Activated CD4-positive, CD25-positive, alpha-beta regulatory T cell treated with anti-CD3 and anti-CD28 coated beads, Interleukin-2, amount 50 U/mL, for 24 hours (primary cell): ENCODE data around the gene AANAT.

Experiments used
- ATAC-seq, 2 donors: fragments of 150-1000 bp; cut with Tn5 transposase; one replicate each; pipeline ENCODE4 v1.10.0; 2021; ENCODE audit warnings: mild to moderate bottlenecking in 1 of 2, moderate library complexity in 1 of 2

Gene AANAT

GRCh38 chr17:76467366-76467765 lies at the start of gene AANAT:
AANAT (plus strand) TSS chr17:76467603; CDS start chr17:76468747, 1,144 bp downstream.
- ATAC-seq, result no peak

- no peak for ATAC-seq
Measured at GRCh38 chr17:76419576-76420260, 47.7 kb upstream of the AANAT start.

GRCh38 chr17:76420356-76421043 lies 46.9 kb upstream of the AANAT start:
- no peak for ATAC-seq

GRCh38 chr17:76421044-76421407 lies 46.4 kb upstream of the AANAT start:
- no peak for ATAC-seq

- ATAC-seq, result no peak
Measured at GRCh38 chr17:76422406-76422805, 45.0 kb upstream of the AANAT start.

- ATAC-seq, result no peak
Measured at GRCh38 chr17:76422860-76423259, 44.5 kb upstream of the AANAT start.

- ATAC-seq, result no peak
Measured at GRCh38 chr17:76426853-76427252, 40.5 kb upstream of the AANAT start.

- no peak for ATAC-seq
Measured at GRCh38 chr17:76427501-76428231, 39.7 kb upstream of the AANAT start.

GRCh38 chr17:76428511-76428910 lies 38.9 kb upstream of the AANAT start:
- ATAC-seq, result no peak

- no peak for ATAC-seq
Measured at GRCh38 chr17:76431509-76431908, 35.9 kb upstream of the AANAT start.

GRCh38 chr17:76432004-76432403 lies 35.4 kb upstream of the AANAT start:
- ATAC-seq, result no peak

GRCh38 chr17:76432712-76433336 lies 34.6 kb upstream of the AANAT start:
- no peak for ATAC-seq

GRCh38 chr17:76433693-76434092 lies 33.7 kb upstream of the AANAT start:
- ATAC-seq, result no peak

- no peak for ATAC-seq
Measured at GRCh38 chr17:76434870-76435269, 32.5 kb upstream of the AANAT start.

GRCh38 chr17:76435751-76436150 lies 31.7 kb upstream of the AANAT start:
- ATAC-seq, result no peak

GRCh38 chr17:76437467-76438402 lies 29.7 kb upstream of the AANAT start:
- ATAC-seq, result no peak

GRCh38 chr17:76438906-76439305 lies 28.5 kb upstream of the AANAT start:
- ATAC-seq, result no peak

- ATAC-seq, result no peak
Measured at GRCh38 chr17:76439314-76439928, 28.0 kb upstream of the AANAT start.

- no peak for ATAC-seq
Measured at GRCh38 chr17:76440751-76441362, 26.5 kb upstream of the AANAT start.

- ATAC-seq, result no peak
Measured at GRCh38 chr17:76441686-76442340, 25.6 kb upstream of the AANAT start.
